CD4-positive, alpha-beta T cell treated with Interleukin-17A for 4 hours (primary cell): ENCODE results near the gene FOSB.
A peak's percentile ranks its signal among the peaks of the same experiment; 100 is the strongest.
"Not testable (repeated sequence)": the region's sequence is repeated elsewhere in the genome, so short reads cannot be mapped to it uniquely, and the experiment has no call there.

Experiments used
- DNase-seq: peaks from one replicate; pipeline ENCODE4 v3.0.0-alpha.2; 2020; ENCODE audit warnings: mixed read lengths

The FOSB gene

DNA sequence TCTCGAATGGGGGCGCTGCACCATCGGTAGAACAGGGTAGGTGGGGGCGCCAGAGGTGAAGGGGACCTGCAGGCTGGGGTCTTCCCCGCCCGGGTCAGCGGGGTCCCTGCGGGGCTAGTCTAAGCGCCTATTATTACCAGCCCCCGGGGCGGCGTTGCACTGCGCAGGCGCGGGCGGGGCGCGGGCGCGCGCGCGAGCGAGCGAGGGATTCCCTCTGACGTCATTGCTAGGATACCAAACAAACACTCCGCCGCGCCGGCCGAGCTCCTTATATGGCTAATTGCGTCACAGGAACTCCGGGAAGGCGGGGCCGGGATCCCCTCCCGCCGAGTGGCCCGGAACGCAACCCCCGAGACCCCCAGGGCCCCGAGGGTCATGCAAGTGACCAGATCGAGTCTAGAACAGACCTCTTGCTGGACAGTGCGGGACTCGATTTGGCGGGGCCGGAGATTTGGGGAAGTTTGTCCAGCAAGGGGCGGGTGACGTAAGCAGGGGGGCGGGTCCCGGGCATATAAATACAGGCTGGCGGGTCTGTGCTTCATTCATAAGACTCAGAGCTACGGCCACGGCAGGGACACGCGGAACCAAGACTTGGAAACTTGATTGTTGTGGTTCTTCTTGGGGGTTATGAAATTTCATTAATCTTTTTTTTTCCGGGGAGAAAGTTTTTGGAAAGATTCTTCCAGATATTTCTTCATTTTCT, at the start of gene FOSB:
Gene FOSB, plus strand, starts transcription at position 541 of the 703 bp plus-strand sequence. CDS start 591 bp downstream, outside the sequence.
- DNase-seq: peak; percentile 93

DNA sequence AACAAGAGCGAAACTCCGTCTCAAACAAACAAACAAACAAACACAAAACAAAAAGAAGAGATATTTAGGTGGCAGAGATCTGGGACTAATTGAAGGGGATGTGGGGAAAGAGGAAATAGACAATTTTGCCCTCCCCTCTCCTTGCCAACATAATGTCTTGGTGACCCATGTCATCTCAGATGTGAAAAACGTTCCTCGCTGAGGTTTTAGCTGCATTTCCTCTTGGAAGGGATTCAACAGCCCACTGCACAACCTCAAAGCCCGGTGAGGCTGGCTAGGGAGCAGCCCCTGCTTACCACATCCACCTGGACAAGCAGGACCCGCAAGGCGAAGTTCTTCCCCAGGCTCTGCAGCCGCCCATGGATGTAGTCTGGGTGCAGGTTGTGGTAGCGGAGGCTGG, 49.0 kb upstream of the FOSB start:
- no peak for DNase-seq

- DNase-seq: peak; percentile 25
Measured at GRCh38 chr19:45419396-45419795, 48.4 kb upstream of the FOSB start.

- no peak for DNase-seq
Measured at GRCh38 chr19:45419895-45420294, 47.9 kb upstream of the FOSB start.

DNA sequence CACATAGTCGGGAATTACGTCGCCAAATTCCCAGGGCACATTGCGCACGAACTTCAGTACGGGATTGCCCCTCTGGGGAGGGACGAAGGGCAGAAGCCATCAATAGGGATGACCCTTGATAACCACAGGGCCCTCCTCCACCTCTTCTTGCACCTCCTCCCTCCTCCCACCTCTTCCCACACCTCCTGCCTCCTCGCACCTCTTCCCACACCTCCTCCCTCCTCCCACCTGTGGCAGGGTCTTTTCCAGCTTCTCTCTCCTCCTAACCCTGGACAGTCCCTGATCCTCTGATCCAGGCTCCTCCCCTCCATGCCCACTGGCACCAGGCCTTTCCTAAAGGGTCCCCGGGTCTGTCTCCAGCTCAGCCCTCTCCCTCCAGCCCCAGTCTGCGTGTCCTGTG, 47.4 kb upstream of the FOSB start:
- DNase-seq: no peak

DNA sequence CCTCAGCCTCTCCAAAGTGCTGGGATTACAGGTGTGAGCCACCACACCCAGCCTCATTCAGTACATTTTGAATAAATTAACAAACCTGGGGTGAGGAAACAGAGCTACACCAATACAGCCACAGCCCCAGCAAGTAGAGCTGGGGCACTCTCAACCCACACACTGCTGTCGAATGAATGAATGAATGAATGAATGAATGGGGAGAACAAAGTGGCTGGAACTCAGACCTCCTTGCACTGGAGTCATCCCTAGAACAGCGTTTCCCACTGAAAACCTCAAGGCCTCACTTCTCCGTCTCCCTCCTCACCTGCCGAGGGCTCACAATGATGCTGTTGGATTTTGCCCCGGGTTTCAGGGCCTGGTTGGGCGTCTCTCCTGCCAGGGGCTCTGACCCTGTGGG, 46.9 kb upstream of the FOSB start:
- DNase-seq: no peak

DNA sequence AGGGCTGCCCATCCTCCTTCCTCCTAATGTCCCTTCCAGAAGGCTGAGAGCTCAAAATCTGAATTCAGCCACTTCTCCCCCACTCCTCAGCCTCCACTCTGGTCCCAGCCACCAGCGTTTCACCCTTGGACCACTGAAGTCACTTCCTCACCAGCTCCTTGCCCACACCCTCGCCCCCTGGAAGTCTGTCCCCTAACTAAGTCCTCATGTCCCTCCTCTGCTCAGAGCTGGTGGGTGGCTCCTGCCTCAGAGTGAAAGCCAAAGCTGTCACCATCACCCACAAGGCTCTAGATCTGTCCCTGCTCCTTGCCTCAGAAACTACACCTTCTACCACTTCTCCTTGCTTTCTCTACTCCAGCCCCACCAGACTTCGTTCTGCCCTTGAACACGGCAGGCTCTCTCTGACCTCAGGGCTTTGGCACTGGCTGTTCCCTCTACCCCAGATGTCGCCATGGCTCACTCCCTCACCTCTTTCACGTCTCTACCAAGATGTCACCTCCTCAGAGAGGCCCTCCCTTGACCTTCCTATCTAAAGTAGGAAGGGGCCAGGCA, 45.8 kb upstream of the FOSB start:
- DNase-seq: no peak

GRCh38 chr19:45423033-45423588, 44.7 kb upstream of the FOSB start:
- DNase-seq: peak; percentile 91

DNA sequence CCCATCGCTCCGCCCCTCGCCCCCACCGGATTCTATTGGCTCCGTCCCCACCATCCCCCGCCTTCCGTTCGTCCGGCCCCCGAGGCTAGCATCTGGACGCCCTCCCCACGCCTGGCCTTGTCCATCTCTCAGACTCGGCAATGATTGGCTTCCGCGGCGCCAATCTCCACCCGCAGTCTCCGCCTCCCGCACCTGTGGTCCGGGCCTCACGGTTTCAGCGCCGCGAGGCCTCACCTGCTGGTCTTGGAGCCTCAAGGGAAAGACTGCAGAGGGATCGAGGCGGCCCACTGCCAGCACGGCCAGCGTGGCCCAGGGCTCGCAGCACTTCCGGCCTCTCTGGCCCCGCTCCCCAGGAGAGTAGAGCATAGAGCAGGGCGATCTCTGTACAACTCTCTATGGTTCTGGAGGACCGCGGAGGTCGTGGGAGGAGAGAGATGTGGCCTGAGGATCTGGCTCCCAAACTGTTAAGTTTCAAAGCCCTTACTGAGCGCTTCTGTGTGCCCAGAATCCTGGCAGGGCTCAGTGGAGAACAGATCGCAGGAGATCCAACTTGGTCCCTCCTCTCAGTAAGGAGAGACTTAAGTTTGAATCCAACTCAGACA, 44.1 kb upstream of the FOSB start, which contains the start of gene ERCC1:
Gene ERCC1, minus strand, starts transcription at position 329 of the 602 bp plus-strand sequence. CDS start 543 bp downstream, outside the sequence.
- no peak for DNase-seq

GRCh38 chr19:45424191-45425058, 43.4 kb upstream of the FOSB start:
- peak; percentile 40 for DNase-seq

GRCh38 chr19:45428384-45429231, 39.2 kb upstream of the FOSB start:
- peak; percentile 19 for DNase-seq

GRCh38 chr19:45429896-45430295, 37.9 kb upstream of the FOSB start:
- not testable (repeated sequence) for DNase-seq

DNA sequence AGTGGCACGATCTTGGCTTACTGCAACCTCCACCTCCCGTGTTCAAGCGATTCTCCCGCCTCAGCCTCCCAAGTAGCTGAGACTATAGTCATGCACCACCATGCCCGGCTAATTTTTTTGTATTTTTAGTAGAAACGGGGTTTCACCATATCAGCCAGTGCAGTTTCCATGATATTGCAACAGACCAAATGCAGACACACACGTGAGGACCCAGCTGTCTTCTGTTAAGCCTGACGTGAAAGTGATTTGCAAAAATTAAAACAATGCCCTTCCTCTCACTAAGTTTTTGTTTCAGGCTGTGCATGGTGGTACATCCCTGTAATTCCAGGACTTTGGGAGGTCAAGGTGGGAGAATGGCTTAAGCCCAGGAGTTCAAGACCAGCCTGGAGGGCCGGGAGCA, 36.8 kb upstream of the FOSB start:
- DNase-seq: not testable (repeated sequence)

DNA sequence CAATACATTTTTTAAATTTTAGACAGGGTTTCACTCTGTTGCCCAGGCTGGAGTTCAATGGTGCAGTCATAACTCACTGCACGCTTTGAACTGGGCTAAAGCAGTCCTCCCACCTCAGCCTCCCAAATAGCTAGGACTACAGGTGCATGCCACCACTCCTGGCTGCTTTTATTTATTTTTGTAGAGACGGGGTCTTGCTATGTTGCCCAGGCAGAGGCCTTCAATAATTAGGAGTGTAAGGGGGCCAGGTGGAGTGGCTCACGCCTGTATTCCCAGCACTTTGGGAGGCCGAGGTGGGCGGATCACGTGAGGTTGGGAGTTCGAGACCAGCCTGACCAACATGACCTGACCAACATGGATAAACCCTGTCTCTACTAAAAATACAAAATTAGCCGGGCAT, 35.3 kb upstream of the FOSB start:
- DNase-seq: not testable (repeated sequence)

DNA sequence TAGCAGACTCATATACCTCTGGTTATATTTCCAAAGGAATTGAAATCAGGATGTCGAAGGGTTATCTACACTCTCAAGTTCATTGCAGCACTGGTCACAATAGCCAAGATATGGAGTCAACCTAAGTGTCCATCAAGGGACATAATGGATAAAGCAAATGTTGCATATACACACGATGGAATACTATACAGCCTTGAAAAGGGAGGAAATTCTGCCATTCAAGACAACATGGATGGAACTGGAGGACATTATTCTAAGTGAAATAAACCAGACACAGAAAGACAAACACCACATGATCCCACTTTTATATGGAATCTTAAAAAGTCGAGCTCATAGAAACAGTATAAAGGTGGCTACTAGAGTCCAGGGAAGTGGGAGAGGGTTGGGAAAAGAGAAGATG, 30.5 kb upstream of the FOSB start:
- no peak for DNase-seq

DNA sequence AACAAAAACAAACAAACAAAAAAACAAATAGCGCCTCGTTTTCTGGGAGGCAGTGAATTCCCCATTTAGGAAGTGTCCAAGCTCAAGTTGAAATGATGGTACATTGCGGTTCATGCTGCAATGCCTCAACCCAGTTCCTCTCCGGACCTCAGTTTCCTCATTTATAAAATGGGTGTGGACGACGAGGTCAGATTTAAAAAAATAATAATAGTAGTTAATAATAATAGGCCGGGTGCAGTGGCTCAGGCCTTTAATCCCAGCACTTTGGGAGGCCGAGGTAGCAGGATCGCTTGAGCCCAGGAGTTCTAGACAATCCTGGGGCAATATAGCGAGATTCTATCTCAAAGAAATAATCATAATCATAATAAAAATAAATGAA, 28.6 kb upstream of the FOSB start:
- no peak for DNase-seq

- peak; percentile 88 for DNase-seq
Measured at GRCh38 chr19:45439569-45440258, 28.1 kb upstream of the FOSB start.

- no peak for DNase-seq
Measured at GRCh38 chr19:45440259-45440638, 27.5 kb upstream of the FOSB start.

GRCh38 chr19:45440873-45441654, 26.7 kb upstream of the FOSB start:
- no peak for DNase-seq

GRCh38 chr19:45442408-45442777, 25.4 kb upstream of the FOSB start:
- DNase-seq: no peak
